Hepatocyte (in vitro differentiated cells): ENCODE measurements around the gene GTSE1. TPM values are rescaled to one million over a fixed set of nuclear protein-coding genes. Genes with fewer than 3 reads are reported as not detected.

Experiments
- DNase-seq: peaks from one replicate; pipeline ENCODE4 v3.0.0-alpha.2; 2016; ENCODE audit warnings: low spot score
- H2AFZ ChIP-seq: fragments of 200-600 bp; sonication (generic); 2 replicates; pipeline ENCODE4 v1.6.0; 2016; ENCODE audit warnings: antibody characterized with exemption, mild to moderate bottlenecking
- H3K27ac ChIP-seq: fragments of 200-600 bp; sonication (generic); 2 replicates; pipeline ENCODE4 v1.5.1; 2016; ENCODE audit warnings: mild to moderate bottlenecking
- H3K27me3 ChIP-seq: fragments of 200-600 bp; sonication (generic); 2 replicates; pipeline ENCODE4 v1.6.1; 2016
- H3K36me3 ChIP-seq: fragments of 200-600 bp; sonication (generic); replicated peaks from 2 replicates; pipeline ENCODE4 v1.5.1; 2016; ENCODE audit warnings: low read depth; ENCODE audit not compliant: insufficient read depth
- H3K4me1 ChIP-seq: fragments of 200-600 bp; sonication (generic); 2 replicates; pipeline ENCODE4 v1.5.1; 2016; ENCODE audit warnings: mild to moderate bottlenecking, moderate library complexity; ENCODE audit not compliant: insufficient read depth
- H3K4me2 ChIP-seq: fragments of 200-600 bp; sonication (generic); 2 replicates; pipeline ENCODE4 v1.6.0; 2016
- H3K4me3 ChIP-seq: fragments of 200-600 bp; sonication (generic); 2 replicates; pipeline ENCODE4 v1.5.1; 2016; ENCODE audit warnings: mild to moderate bottlenecking
- H3K79me2 ChIP-seq: fragments of 200-600 bp; sonication (generic); 2 replicates; pipeline ENCODE4 v1.6.0; 2017; ENCODE audit warnings: mild to moderate bottlenecking
- H3K9me2 ChIP-seq: fragments of 200-600 bp; sonication (generic); replicated peaks from 2 replicates; pipeline ENCODE4 v1.6.0; 2017; ENCODE audit warnings: mild to moderate bottlenecking; ENCODE audit not compliant: insufficient read depth
- H3K9me3 ChIP-seq: fragments of 200-600 bp; sonication (generic); 2 replicates; pipeline ENCODE4 v1.5.1; 2016; ENCODE audit warnings: low read depth, mild to moderate bottlenecking
- H4K20me1 ChIP-seq: fragments of 200-600 bp; sonication (generic); 2 replicates; pipeline ENCODE4 v1.6.0; 2016; ENCODE audit warnings: mild to moderate bottlenecking; ENCODE audit not compliant: insufficient read depth, poor library complexity, severe bottlenecking
- CTCF ChIP-seq: fragments of 200-600 bp; sonication (generic); IDR thresholded peaks from 2 replicates; pipeline ENCODE4 v1.5.1; 2016; ENCODE audit warnings: antibody characterized with exemption, mild to moderate bottlenecking; ENCODE audit not compliant: poor library complexity
- EZH2 ChIP-seq: fragments of 200-600 bp; sonication (generic); IDR thresholded peaks from 2 replicates; pipeline ENCODE4 v1.6.1; 2016; ENCODE audit warnings: antibody characterized with exemption, mild to moderate bottlenecking, borderline replicate concordance
- EZH2phosphoT487 ChIP-seq: fragments of 200-600 bp; sonication (generic); IDR thresholded peaks from one replicate; pipeline ENCODE4 v1.6.1; 2018; ENCODE audit warnings: antibody characterized with exemption, mild to moderate bottlenecking, low read depth, moderate library complexity; ENCODE audit not compliant: unreplicated experiment, severe bottlenecking
- WGBS: methylation state at CpG from one replicate; pipeline ENCODE4 v1.1.6; 2016; ENCODE audit warnings: low lambda C conversion rate; ENCODE audit errors: missing lambda C conversion rate; 5-methylcytosine and 5-hydroxymethylcytosine counted together
- polyA plus RNA-seq: library from polyadenylated mRNA; unstranded; fragments of >200 nt; fragmentation: Nextera tagmentation; extraction: Ambion mirVana; gene quantifications from 2 replicates; pipeline ENCODE4 v1.2.1, GENCODE V29; 2016
- total RNA-seq: library from RNA; depleted of rRNA; stranded (reverse); fragments of >200 nt; gene quantifications from 2 replicates; pipeline ENCODE4 v1.2.3, GENCODE V29; 2014

GTSE1 gene
- 2.6 and 4.4 TPM in 2 replicates for total RNA-seq
- polyA plus RNA-seq, result 4.1 and 5.9 TPM in 2 replicates

DNA sequence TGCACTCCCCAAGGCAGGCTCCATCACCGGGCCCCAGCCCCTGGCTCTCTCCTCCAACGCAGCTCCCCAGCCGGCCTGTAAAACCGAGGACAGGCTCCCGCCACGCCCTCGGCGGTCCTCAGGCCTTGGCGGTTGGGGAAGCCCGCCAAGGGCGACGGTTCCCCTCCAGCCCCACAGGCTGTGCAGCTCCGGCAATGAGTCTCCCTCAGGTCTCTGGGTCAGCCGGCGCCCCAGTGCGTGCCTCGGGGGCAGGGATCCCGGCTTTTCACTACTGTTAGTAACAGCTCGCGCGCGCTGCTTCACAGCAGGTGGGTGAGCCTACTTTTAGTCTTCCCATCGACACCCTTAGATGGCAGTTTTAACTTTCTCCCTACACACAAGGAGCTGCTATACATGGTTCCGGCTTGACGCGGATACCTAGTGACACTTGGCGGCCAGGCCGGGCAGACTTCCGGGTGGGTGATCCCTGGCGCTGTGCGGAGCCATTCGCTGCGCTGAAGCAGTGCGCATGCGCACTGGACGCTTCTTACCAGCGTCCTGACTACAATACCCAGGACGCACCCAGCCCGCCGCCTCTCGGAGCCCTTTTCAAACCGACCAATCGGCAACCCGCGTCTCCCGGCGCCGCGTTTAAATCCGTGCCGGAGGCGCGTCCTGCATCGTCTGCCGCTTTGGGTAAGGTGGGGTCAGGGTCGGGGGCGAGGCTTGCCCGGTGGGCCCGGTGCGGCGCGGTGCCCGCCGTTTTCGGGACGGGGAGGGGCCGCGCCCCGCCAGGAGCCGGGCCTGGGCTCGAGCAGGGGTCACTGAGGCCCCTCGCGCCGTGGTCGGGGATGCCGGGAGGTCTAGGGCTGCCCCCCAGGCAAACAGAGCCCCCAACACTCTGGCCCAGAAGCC lies at the start of gene GTSE1:
GTSE1 (plus strand) TSS at position 614 of the 894 bp plus-strand sequence. CDS start 531 bp downstream, outside the sequence.
- no peak for TF ChIP-seq EZH2
- peak; percentile 35 for TF ChIP-seq CTCF
- Histone ChIP-seq H3K27me3 (no peaks in the 10 kb centered on the region), H3K9me3 (no peaks in the 10 kb centered on the region), H3K36me3 (no peaks in the 10 kb centered on the region), H4K20me1 (no peaks in the 10 kb centered on the region), H2AFZ (peak within 1 kb of the TSS; percentile 89), H3K27ac (peak within 1 kb of the TSS; percentile 93), H3K4me2 (peak within 1 kb of the TSS; percentile 95), H3K4me1 (peaks cover 8% of the 10 kb centered on the region), H3K4me3 (peak within 1 kb of the TSS; percentile 50), H3K79me2 (peaks cover 21% of the 10 kb centered on the region), H3K9me2 (no peaks in the 10 kb centered on the region)
- DNase-seq, result peak; percentile 99
- 2% methylated on average over 74 of the region's 76 CpGs for WGBS

DNA sequence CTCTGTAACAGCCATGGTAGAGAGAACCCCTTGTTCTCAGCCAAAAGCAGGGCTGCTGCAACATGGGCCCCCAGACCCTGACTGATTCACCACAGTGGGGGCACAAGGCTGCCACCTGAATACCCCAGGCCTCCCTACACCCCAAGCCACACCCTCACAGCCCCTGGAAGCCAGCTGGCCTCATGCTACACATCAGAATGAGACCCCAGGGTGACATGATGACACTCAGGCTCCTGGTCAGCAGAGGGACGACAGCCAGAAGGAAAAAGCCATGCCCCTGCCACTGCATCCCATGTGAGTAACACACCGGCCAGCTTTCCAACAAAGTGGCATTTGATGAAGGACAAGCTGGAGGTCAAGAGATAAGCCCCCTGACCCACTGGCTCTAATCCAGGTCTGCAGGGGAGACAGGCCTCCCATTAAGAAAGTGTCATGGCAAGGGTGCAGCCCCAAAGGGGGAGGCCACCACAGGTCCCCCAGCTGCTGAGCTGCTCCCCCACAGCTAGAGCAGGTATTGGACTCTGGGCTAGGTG lies 49.2 kb upstream of the GTSE1 start:
- H3K4me3 ChIP-seq, result no peak overlapping the region

DNA sequence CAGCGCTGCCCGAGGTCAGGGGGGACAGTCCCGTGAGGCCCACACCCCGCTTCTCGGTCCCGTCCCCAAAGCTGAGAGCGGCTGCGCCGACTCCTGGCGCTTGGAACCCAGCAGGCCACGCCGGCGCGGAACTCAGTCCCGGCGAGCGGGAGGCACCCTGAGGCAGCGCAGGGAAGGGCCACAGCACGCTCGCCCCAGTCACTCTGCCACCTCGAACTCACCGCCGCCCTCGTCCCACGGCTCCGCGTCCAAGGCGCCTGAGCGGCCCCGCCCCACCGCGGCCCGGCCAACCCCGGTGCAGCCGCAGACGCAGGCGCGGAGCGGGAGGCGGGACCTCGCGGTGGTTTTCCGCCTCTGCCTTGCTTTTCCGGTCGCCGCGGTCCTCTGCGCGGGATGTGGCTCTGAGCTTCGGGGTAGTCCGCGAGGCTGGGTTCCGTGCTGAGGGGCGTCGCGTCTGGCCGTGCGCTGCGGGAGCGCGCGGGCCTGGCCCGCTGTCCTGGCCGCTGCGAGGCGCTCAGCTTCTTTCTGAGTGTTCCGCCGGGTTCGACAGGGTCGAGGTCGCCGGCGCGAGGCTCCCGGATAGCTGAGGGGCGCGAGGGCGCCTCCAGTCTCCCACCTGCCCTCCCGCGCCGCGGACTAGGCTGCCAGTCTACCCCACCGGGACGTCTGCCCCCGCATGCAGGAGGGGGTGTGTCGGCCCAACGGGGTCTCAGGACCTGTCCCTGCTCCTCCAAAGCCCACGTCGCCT lies 46.5 kb upstream of the GTSE1 start, which contains the start of gene CDPF1:
CDPF1 (minus strand) TSS at position 259 of the 748 bp plus-strand sequence. CDS start 2,009 bp downstream, outside the sequence.
- peak within 1 kb of the TSS; percentile 88 for H3K4me3 ChIP-seq
- WGBS, result 5% methylated on average over 76 of the region's 89 CpGs
- no peak for TF ChIP-seq CTCF
- no peak for TF ChIP-seq EZH2
- TF ChIP-seq EZH2phosphoT487, result no peak
- no peaks in the 10 kb centered on the region for H4K20me1 ChIP-seq
- H3K27ac ChIP-seq, result peak within 1 kb of the TSS; percentile 88
- H3K36me3 ChIP-seq, result no peaks in the 10 kb centered on the region
- no peaks in the 10 kb centered on the region for H3K9me3 ChIP-seq
- H3K79me2 ChIP-seq, result peaks cover 6% of the 10 kb centered on the region
- peak within 1 kb of the TSS; percentile 98 for H2AFZ ChIP-seq
- H3K4me1 ChIP-seq, result peaks cover 6% of the 10 kb centered on the region
- no peaks in the 10 kb centered on the region for H3K9me2 ChIP-seq
- DNase-seq, result peak; percentile 93
- peak within 1 kb of the TSS; percentile 99 for H3K4me2 ChIP-seq
- H3K27me3 ChIP-seq, result no peaks in the 10 kb centered on the region

More for the DNA sequence above, 49.2 kb upstream of the GTSE1 start:
- TF ChIP-seq EZH2phosphoT487, result no peak
- TF ChIP-seq CTCF, result no peak
- no peak for TF ChIP-seq EZH2
- no peaks in the 10 kb centered on the region for H3K9me3 ChIP-seq
- H2AFZ ChIP-seq, result no peak overlapping the region
- no peaks in the 10 kb centered on the region for H4K20me1 ChIP-seq
- 97% methylated on average over 2 of the region's 2 CpGs for WGBS
- H3K79me2 ChIP-seq, result peaks cover 6% of the 10 kb centered on the region
- no peaks in the 10 kb centered on the region for H3K9me2 ChIP-seq
- peaks cover 6% of the 10 kb centered on the region for H3K4me1 ChIP-seq
- H3K4me2 ChIP-seq, result no peak overlapping the region
- no peak for DNase-seq
- H3K27me3 ChIP-seq, result no peaks in the 10 kb centered on the region
- H3K27ac ChIP-seq, result no peak overlapping the region
- H3K36me3 ChIP-seq, result no peaks in the 10 kb centered on the region
